GM12892 (cell line): ENCODE data around the gene SATL1.

Experiments
- POLR2A ChIP-seq: IDR thresholded peaks from 2 replicates; pipeline ENCODE4 v1.6.1; 2011; ENCODE audit warnings: low read depth, low read length, control low read depth
- POLR2AphosphoS5 ChIP-seq: IDR thresholded peaks from 2 replicates; pipeline ENCODE4 v1.6.1; 2011; ENCODE audit warnings: low read depth, low read length, control low read depth

- no peak for TF ChIP-seq POLR2A
- TF ChIP-seq POLR2AphosphoS5, result no peak
Observed at GRCh38 chrX:85213792-85214530, 29.6 kb downstream of the SATL1 start.
